Cardiac ventricle fibroblast (primary cell): Measurements from ENCODE around the gene IBA57. TPM values are rescaled to one million over a fixed set of nuclear protein-coding genes. Genes with fewer than 3 reads are reported as not detected.

Experiments used
- total RNA-seq: library from RNA; depleted of rRNA; stranded (reverse); fragments of >200 nt; gene quantifications from 2 replicates; pipeline ENCODE4 v1.2.3, GENCODE V29; 2015

IBA57 gene
- 3.2 and 6.6 TPM in 2 replicates for total RNA-seq

GRCh38 chr1:228165372-228166169, at the start of gene IBA57:
Gene IBA57 (plus strand): TSS chr1:228165804. CDS start chr1:228165817, 13 bp downstream.

GRCh38 chr1:228139931-228140723, 25.5 kb upstream of the IBA57 start, which contains the start of gene GUK1:
Gene GUK1 (plus strand): TSS chr1:228140279. CDS start chr1:228140303, 24 bp downstream.

GRCh38 chr1:228149406-228150119, 16.0 kb upstream of the IBA57 start, which contains the start of gene GJC2:
Gene GJC2 (plus strand): TSS chr1:228149930. CDS start chr1:228157759, 7,829 bp downstream.

GRCh38 chr1:228207851-228208821, 42.5 kb downstream of the IBA57 start, which contains the start of gene OBSCN:
Gene OBSCN (plus strand): TSS chr1:228208044. CDS start chr1:228211784, 3,740 bp downstream.

Other genes with a start within 250 kb of the IBA57 start
- 0.12 TPM in 1 of 2 replicates, not detected in the other for gene WNT9A, start 217.9 kb upstream of the IBA57 start, total RNA-seq
- not detected in 2 replicates for gene WNT3A, start 158.8 kb upstream of the IBA57 start, total RNA-seq
- gene ARF1, start 83.1 kb upstream of the IBA57 start, total RNA-seq = 270 and 296 TPM in 2 replicates
- 10.4 and 13.4 TPM in 2 replicates for gene C1orf35, start 62.5 kb upstream of the IBA57 start, total RNA-seq
- 60.0 and 69.2 TPM in 2 replicates for gene MRPL55, start 56.5 kb upstream of the IBA57 start, total RNA-seq
- 263 and 302 TPM in 2 replicates for gene GUK1, start 25.5 kb upstream of the IBA57 start, total RNA-seq
- gene GJC2, start 15.9 kb upstream of the IBA57 start, total RNA-seq = 0.37 and 0.49 TPM in 2 replicates
- 4.8 and 6.0 TPM in 2 replicates for gene OBSCN, start 42.2 kb downstream of the IBA57 start, total RNA-seq
- 16.0 and 20.9 TPM in 2 replicates for gene TRIM11, start 241.0 kb downstream of the IBA57 start, total RNA-seq